ENCODE results near the gene DHX16. TPM values are rescaled to one million over a fixed set of nuclear protein-coding genes. Genes with fewer than 3 reads are reported as not detected.

Gene DHX16
- total and polyA plus RNA-seq, 9 of the 15 experiments (the other 6 are each of a cell fraction or from before 2014, with no cell fraction given): 14.6 to 66.1 (median 47.5) TPM

GRCh38 chr6:30614044-30614842, 58.6 kb downstream of the DHX16 start (continued):
- TF ChIP-seq BCL6 (CRISPR knock-in tag; IDR thresholded peaks at IDR 0.05) (no peak), DLX4 (CRISPR knock-in tag; IDR thresholded peaks at IDR 0.05) (no peak), PTTG1 (tag; IDR thresholded peaks at IDR 0.05; ENCODE audit: low read depth) (no peak), SREBF1 (IDR thresholded peaks at IDR 0.05; ENCODE audit: borderline replicate concordance, low read depth, low read length) (no peak), RCOR1 (IDR thresholded peaks at IDR 0.05; ENCODE audit: borderline replicate concordance in 1 of 2, low read depth in 2 of 2, low read length in 2 of 2) (no peak), CLOCK (CRISPR knock-in tag; IDR thresholded peaks at IDR 0.05; ENCODE audit: borderline replicate concordance) (no peak), NFE2 (IDR thresholded peaks at IDR 0.05; ENCODE audit: low read depth) (no peak), SRSF9 (IDR thresholded peaks at IDR 0.05; ENCODE audit: borderline replicate concordance, low read depth, low read length) (no peak), REST (IDR thresholded peaks at IDR 0.05; ENCODE audit: borderline replicate concordance) (no peak), REST (CRISPR knock-in tag; IDR thresholded peaks at IDR 0.05; ENCODE audit: low read depth) (no peak), ZNF197 (CRISPR knock-in tag; IDR thresholded peaks at IDR 0.05; ENCODE audit: low read depth) (no peak)

All from K562 (cell line).